IPS-20b (cell line): ENCODE results near the gene PTPN11.
A peak's percentile ranks its signal among the peaks of the same experiment; 100 is the strongest.
"Not testable (repeated sequence)": the region's sequence is repeated elsewhere in the genome, so short reads cannot be mapped to it uniquely, and the experiment has no call there.

ENCODE experiments used
- H3K27ac ChIP-seq: one replicate; pipeline ENCODE4 v1.5.1; 2013; ENCODE audit warnings: low read length
- H3K27me3 ChIP-seq: 2 replicates; pipeline ENCODE4 v1.6.1; 2013; ENCODE audit warnings: mild to moderate bottlenecking, low read length, inconsistent platforms; ENCODE audit not compliant: insufficient read depth
- H3K36me3 ChIP-seq: 2 replicates; pipeline ENCODE4 v1.6.1; 2013; ENCODE audit warnings: low read depth, mild to moderate bottlenecking, inconsistent platforms, low read length, moderate library complexity; ENCODE audit not compliant: insufficient read depth
- H3K4me1 ChIP-seq: 2 replicates; pipeline ENCODE4 v1.6.1; 2013; ENCODE audit warnings: mild to moderate bottlenecking, control low read depth, inconsistent platforms, low read length, moderate library complexity; ENCODE audit not compliant: insufficient read depth
- H3K4me3 ChIP-seq: 2 replicates; pipeline ENCODE4 v1.5.1; 2013; ENCODE audit warnings: mild to moderate bottlenecking, low read length, inconsistent platforms
- H3K9ac ChIP-seq: 2 replicates; pipeline ENCODE4 v1.6.1; 2013; ENCODE audit warnings: low read depth, mild to moderate bottlenecking, inconsistent platforms, low read length, moderate library complexity
- H3K9me3 ChIP-seq: 2 replicates; pipeline ENCODE4 v1.6.1; 2013; ENCODE audit warnings: mild to moderate bottlenecking, low read depth, low read length, inconsistent platforms; ENCODE audit not compliant: insufficient read depth

Gene PTPN11

DNA sequence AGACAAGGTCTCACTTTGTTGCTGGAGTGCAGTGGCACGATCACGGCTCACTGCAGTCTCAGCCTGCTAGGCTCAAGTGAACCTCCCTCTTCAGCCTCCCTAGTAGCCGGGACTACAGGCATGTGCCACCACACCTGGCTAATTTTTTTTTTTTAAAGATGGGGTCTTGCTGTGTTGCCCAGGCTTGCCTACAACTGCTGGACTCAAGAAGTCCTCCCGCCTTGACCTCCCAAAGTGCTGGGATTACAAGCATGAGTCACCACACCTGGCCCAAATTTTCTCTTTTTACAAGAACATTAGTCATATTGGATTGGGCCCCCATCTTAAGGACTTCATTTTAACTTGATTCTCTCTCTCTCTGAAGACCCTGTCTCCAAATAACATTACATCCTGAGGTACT is 29.5 kb upstream of the PTPN11 start:
- Histone ChIP-seq H3K4me1 (no peaks in the 10 kb centered on the region), H3K4me3 (no peak overlapping the region), H3K9ac (no peak overlapping the region), H3K9me3 (no peaks in the 10 kb centered on the region), H3K36me3 (no peaks in the 10 kb centered on the region), H3K27me3 (no peaks in the 10 kb centered on the region), H3K27ac (no peak overlapping the region)

DNA sequence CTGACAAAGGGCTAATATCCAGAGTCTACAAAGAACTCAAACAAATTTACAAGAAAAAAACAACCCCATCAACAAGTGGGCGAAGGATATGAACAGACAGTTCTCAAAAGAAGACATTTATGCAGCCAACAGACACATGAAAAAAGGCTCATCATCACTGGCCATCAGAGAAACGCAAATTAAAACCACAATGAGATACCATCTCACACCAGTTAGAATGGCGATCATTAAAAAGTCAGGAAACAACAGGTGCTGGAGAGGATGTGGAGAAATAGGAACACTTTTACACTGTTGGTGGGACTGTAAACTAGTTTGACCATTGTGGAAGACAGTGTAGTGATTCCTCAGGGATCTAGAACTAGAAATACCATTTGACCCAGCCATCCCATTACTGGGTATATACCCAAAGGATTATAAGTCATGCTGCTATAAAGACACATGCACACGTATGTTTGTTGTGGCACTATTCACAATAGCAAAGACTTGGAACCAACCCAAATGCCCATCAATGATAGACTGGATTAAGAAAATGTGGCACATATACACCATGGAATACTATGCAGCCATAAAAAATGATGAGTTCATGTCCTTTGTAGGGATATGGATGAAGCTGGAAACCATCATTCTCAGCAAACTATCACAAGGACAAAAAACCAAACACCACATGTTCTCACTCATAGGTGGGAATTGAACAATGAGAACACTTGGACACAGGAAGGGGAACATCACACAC is 28.7 kb upstream of the PTPN11 start:
- not testable (repeated sequence) for H3K9ac ChIP-seq, H3K4me1 ChIP-seq, H3K36me3 ChIP-seq

DNA sequence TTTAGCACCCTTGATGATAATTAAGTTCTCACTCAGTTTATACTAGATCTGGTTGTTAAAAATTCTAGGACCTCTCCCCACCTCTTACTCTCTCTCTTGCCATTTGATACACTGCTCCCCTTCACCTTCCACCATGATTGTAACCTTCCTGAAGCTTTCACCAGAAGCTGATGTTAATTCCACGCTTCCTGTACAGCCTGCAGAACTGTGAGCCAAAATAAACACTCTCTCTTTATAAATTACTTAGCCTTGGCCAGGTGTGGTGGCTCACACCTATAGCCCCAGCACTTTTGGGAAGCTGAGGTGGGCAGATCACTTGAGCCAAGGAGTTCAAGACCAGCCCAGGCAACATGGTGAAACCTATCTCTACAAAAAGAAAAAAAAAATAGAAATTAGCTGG is 25.4 kb upstream of the PTPN11 start:
- H3K36me3 ChIP-seq = no peaks in the 10 kb centered on the region

More for the DNA sequence above, 28.7 kb upstream of the PTPN11 start:
- not testable (repeated sequence) for H3K4me3 ChIP-seq, H3K9me3 ChIP-seq, H3K27me3 ChIP-seq, H3K27ac ChIP-seq

DNA sequence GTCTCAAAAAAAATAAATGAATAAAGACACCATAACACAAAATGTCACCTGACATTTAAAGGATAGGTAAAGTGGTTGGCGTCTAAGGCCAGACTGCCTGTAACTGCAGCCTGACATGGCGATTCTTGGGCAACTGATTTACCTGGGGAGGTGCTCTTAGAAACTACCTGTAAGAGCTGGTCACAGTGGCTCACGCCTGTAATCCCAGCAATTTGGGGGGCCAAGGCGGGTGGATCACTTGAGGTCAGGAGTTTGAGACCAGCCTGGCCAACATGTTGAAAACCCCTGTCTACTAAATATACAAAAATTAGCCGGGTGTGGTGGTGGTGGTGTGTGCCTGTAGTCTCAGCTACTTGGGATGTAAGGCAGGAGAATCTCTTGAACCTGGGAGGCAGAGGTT is 17.7 kb upstream of the PTPN11 start:
- H3K27ac ChIP-seq = no peak overlapping the region
- no peaks in the 10 kb centered on the region for H3K27me3 ChIP-seq
- no peak overlapping the region for H3K4me3 ChIP-seq
- H3K9me3 ChIP-seq = no peaks in the 10 kb centered on the region
- no peaks in the 10 kb centered on the region for H3K4me1 ChIP-seq
- no peak overlapping the region for H3K9ac ChIP-seq
- peaks cover 22% of the 10 kb centered on the region for H3K36me3 ChIP-seq

More for the DNA sequence above, 25.4 kb upstream of the PTPN11 start:
- Histone ChIP-seq H3K9me3 (no peaks in the 10 kb centered on the region), H3K4me3 (no peak overlapping the region), H3K27ac (no peak overlapping the region), H3K27me3 (no peaks in the 10 kb centered on the region), H3K4me1 (no peaks in the 10 kb centered on the region), H3K9ac (no peak overlapping the region)

DNA sequence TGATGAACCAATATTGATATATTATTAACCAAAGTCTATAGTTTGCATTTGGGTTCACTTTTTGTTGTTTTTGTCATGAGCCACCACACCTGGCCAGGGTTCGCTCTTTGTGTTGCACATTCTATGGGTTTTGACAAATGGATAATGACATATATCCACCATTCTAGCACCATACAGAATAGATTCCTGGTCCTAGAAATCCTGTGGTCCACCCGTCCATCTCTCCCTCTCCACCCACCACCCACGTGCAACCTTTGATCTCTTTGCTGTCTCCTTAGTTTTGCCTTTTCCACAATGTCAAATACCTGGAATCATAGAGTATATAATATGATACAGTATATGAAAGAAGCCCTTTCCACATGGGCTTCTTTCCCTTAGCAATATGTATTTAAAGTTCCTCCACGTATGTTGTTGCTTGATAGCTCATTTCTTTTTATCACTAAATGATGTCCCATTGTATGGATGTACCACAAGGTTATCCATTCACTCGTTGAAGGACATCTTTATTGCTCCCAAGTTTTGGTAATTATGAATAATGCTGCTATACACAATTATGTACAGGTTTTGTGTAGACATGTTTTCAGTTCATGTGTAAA is 16.7 kb upstream of the PTPN11 start:
- no peak overlapping the region for H3K9ac ChIP-seq
- H3K4me3 ChIP-seq = no peak overlapping the region
- no peak overlapping the region for H3K27ac ChIP-seq
- peaks cover 31% of the 10 kb centered on the region for H3K36me3 ChIP-seq
- no peaks in the 10 kb centered on the region for H3K9me3 ChIP-seq
- H3K4me1 ChIP-seq = peaks cover 1% of the 10 kb centered on the region; the same call in 1 of the 2 replicates
- no peaks in the 10 kb centered on the region for H3K27me3 ChIP-seq

DNA sequence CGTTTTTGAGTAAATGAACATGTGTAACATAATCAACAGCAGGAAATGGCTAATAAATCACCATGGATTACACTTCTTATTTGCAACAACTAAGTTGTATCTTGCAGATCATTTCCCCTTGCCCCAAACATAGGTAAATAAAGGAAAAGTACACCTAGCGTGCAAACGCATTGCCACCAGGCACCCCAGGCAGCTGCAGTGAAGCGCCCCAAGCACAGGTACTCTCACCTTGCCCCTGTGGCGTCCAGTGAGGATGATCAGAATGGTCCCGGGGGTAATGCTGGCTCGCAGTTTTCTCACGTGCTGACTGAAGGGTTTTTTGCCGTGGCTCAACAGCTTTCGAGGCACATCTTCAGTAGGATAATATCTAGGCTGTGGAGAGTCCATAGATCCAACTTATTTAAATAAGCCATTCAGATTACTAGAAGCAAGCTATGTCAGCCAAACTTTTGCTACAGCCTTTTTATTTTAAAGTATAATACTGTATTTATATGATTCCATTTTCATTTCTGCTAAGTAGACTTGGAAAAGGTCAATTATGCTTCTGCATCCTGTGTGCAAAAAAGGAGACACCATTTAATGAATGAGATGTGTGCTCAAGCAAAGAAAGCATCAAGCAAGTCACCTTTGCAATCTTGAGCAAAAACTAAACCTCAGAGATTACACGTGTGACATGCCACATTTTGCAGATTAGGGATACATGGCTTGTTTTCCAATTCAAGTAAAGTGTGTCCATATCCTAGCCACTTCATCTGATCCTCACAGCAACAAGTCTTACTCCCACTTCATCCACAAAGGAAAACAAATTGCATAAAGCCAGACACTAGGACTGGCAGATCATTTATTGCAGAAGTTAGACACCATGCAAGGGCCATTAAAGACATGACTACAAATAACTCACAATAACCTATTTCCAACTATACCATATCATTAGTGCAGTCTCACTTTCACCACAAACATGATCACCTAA is 11.9 kb upstream of the PTPN11 start:
- no peaks in the 10 kb centered on the region for H3K9me3 ChIP-seq
- H3K4me3 ChIP-seq = peak overlapping the region; percentile 98
- peaks cover 51% of the 10 kb centered on the region for H3K36me3 ChIP-seq
- no peaks in the 10 kb centered on the region for H3K27me3 ChIP-seq
- H3K9ac ChIP-seq = peak overlapping the region; percentile 99; the same call in 1 of the 2 replicates
- no peak overlapping the region for H3K27ac ChIP-seq
- peaks cover 5% of the 10 kb centered on the region for H3K4me1 ChIP-seq

DNA sequence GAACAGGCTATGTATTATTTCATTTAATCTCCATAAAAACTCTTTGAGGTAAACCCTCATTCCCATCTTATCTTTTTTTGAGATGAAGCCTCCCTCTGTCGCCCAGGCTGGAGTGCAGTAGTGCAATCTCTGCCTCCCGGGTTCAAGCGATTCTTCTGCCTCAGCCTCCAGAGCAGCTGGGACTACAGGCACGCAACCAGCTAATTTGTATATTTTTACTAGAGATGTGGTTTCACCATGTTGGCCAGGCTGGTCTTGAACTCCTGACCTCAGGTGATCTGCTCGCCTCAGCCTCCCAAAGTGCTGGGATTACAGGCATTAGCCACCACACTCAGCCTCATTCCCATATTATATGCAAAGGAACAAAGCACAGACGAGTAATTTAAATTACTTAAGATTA is 11.1 kb upstream of the PTPN11 start:
- not testable (repeated sequence) for H3K27ac ChIP-seq, H3K9me3 ChIP-seq, H3K27me3 ChIP-seq, H3K4me1 ChIP-seq
- H3K4me3 ChIP-seq = peak overlapping the region; percentile 98
- H3K36me3 ChIP-seq = peaks cover 51% of the 10 kb centered on the region
- peak overlapping the region; percentile 99; the same call in 1 of the 2 replicates for H3K9ac ChIP-seq

DNA sequence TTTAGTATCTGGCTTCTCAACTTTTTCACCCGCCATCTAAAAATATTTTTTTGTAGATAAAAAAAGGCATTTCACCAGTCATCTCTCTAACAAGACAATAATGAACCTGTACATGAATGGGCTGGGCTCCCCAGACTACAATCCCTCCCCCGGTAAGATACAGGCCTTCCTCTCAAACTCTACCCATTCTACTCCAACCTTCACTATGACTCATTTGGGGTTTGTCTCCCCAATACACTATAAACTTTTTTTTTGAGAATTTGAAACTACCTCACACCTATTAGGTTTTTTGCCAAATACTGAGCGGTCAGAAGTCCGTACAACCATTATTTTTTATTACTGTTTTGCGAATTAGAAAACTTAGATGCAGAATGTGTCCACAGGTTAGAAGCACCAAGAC is 10.1 kb upstream of the PTPN11 start:
- Histone ChIP-seq H3K27ac (peak overlapping the region; percentile 97), H3K9ac (peak overlapping the region; percentile 99), H3K4me1 (peaks cover 5% of the 10 kb centered on the region), H3K36me3 (peaks cover 51% of the 10 kb centered on the region), H3K27me3 (no peaks in the 10 kb centered on the region), H3K4me3 (peak overlapping the region; percentile 98), H3K9me3 (no peaks in the 10 kb centered on the region)

DNA sequence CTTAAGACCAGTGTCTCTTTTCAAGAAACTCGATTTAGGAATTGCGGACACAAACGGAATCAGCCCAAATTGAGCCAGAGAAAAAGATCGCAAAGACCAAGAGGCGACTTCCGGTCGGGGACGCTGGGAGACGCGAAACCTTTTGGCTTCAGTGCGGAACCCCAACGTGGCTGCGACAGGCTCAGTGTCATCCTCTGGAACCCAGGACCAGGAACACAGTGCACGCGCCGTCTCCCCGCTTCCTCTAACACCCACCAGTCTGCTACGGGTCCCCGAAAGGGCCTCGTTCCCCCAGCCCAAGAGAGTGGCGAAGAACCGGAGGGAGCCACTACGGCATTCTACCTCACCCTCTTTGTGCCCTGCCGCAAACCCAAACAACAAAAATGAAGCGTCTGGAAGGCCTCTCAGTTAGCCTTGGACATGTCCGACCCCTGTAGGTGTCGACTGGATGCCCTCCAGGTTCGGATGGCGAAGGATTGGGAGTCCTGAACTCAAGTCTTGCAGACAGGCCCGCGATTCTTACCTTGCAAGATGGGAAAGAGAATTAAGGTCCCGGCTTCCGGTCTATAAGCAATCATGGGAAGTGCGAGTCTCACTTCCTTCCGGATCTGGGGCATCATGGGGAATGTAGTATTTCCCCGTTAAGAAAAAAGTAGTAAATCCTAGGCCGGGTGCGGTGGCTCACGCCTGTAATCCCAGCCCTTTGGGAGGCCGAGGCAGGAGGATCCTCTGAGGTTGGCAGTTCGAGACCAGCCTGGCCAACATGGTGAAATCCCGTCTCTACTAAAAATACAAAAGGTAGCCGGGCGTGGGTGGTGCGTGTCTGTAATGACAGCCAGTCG is 9.5 kb upstream of the PTPN11 start, which contains the start of gene RPL6:
Gene RPL6, minus strand, starts transcription at position 542 of the 842 bp plus-strand sequence. CDS start 949 bp downstream, outside the sequence.
- H3K4me3 ChIP-seq = peak within 1 kb of the TSS; percentile 98
- H3K36me3 ChIP-seq = peaks cover 47% of the 10 kb centered on the region
- H3K27ac ChIP-seq = peak within 1 kb of the TSS; percentile 97
- H3K9me3 ChIP-seq = no peaks in the 10 kb centered on the region
- H3K27me3 ChIP-seq = no peaks in the 10 kb centered on the region
- peak within 1 kb of the TSS; percentile 99 for H3K9ac ChIP-seq
- H3K4me1 ChIP-seq = peaks cover 5% of the 10 kb centered on the region

DNA sequence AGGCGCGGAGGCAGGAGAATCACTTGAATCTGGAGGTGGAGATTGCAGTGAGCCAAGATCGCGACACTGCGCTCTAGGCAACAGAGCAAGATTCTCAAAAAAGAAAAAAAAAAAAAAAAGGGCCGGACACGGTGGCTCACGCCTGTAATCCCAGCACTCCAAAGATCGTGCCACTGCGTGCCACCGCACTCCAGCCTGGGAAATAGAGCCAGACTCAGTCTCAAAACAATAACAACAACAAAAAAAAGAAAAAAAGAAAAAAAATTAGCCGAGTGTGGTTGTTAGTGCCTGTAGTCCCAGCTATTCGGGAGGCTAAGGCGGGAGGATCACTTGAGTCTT is 8.9 kb upstream of the PTPN11 start:
- peaks cover 5% of the 10 kb centered on the region for H3K4me1 ChIP-seq
- H3K4me3 ChIP-seq = no peak overlapping the region
- H3K36me3 ChIP-seq = peaks cover 41% of the 10 kb centered on the region
- no peak overlapping the region for H3K27ac ChIP-seq
- no peak overlapping the region for H3K9ac ChIP-seq
- H3K9me3 ChIP-seq = no peaks in the 10 kb centered on the region
- no peaks in the 10 kb centered on the region for H3K27me3 ChIP-seq
